ENCODE results near the gene ANKRD28.
"Not testable (repeated sequence)": the region's sequence is repeated elsewhere in the genome, so short reads cannot be mapped to it uniquely, and the experiment has no call there.

The ANKRD28 gene

DNA sequence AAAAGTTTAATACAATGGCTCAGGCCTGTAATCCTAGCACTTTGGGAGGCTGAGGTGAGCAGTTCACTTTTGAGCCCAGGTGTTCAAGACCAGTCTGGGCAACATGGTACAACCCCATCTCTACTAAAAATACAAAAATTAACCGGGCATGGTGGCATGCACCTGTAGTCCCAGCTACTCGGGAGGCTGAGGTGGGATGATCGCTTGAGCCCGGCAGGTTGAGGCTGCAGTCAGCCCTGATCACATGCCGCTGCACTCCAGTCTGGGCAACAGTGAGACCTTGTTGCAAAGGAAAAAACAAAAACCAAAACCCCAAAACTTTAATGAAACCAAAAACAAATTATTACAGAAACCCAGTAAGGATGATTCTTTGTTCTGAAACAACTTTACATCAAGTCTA lies 15.3 kb upstream of the ANKRD28 start:
- H3K27ac Mint-ChIP-seq; H3K4me3 Mint-ChIP-seq; H3K36me3 Mint-ChIP-seq; H3K9me3 Mint-ChIP-seq (ENCODE audit: low read depth); H3K27me3 Mint-ChIP-seq: not testable (repeated sequence)
- peaks cover 30% of the 10 kb centered on the region for H3K4me1 Mint-ChIP-seq (ENCODE audit: low read depth)

GRCh38 chr3:15812183-15812582 lies 14.4 kb upstream of the ANKRD28 start:
- H3K4me1 Mint-ChIP-seq (ENCODE audit: low read depth): peaks cover 27% of the 10 kb centered on the region
- H3K9me3 Mint-ChIP-seq (ENCODE audit: low read depth): no peaks in the 10 kb centered on the region
- H3K27me3 Mint-ChIP-seq: no peaks in the 10 kb centered on the region
- H3K4me3 Mint-ChIP-seq: no peak overlapping the region
- no peaks in the 10 kb centered on the region for H3K36me3 Mint-ChIP-seq
- peak overlapping the region; percentile 13 for H3K27ac Mint-ChIP-seq

- H3K9me3 Mint-ChIP-seq (ENCODE audit: low read depth): no peaks in the 10 kb centered on the region
- H3K27me3 Mint-ChIP-seq: no peaks in the 10 kb centered on the region
- H3K36me3 Mint-ChIP-seq: peaks cover 2% of the 10 kb centered on the region
- no peak overlapping the region for H3K27ac Mint-ChIP-seq
- no peak overlapping the region for H3K4me3 Mint-ChIP-seq
- peaks cover 26% of the 10 kb centered on the region for H3K4me1 Mint-ChIP-seq (ENCODE audit: low read depth)
Measured at GRCh38 chr3:15810702-15811101, 12.9 kb upstream of the ANKRD28 start.

DNA sequence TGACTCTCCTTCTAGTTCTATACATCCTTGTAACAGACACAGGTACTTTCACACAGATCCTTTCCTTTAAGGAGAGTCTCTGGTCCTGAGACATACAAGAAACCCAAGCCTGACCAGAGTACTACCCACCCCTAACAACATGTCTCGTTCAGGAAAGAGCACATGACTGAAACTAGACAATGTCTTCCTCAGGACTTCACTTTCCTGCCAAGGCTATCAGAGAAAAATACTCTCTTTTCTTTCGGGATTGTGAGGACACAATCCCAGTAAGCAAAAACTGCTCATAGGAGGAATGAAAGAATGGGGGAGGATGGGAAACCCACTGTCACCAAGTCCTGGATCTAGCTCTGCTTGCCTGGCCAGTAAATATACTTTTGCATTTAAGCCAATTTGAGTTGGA lies 11.5 kb upstream of the ANKRD28 start:
- H3K9me3 Mint-ChIP-seq (ENCODE audit: low read depth): no peaks in the 10 kb centered on the region
- no peaks in the 10 kb centered on the region for H3K27me3 Mint-ChIP-seq
- no peak overlapping the region for H3K4me3 Mint-ChIP-seq
- no peak overlapping the region for H3K27ac Mint-ChIP-seq
- H3K36me3 Mint-ChIP-seq: peaks cover 2% of the 10 kb centered on the region
- peaks cover 38% of the 10 kb centered on the region for H3K4me1 Mint-ChIP-seq (ENCODE audit: low read depth)

DNA sequence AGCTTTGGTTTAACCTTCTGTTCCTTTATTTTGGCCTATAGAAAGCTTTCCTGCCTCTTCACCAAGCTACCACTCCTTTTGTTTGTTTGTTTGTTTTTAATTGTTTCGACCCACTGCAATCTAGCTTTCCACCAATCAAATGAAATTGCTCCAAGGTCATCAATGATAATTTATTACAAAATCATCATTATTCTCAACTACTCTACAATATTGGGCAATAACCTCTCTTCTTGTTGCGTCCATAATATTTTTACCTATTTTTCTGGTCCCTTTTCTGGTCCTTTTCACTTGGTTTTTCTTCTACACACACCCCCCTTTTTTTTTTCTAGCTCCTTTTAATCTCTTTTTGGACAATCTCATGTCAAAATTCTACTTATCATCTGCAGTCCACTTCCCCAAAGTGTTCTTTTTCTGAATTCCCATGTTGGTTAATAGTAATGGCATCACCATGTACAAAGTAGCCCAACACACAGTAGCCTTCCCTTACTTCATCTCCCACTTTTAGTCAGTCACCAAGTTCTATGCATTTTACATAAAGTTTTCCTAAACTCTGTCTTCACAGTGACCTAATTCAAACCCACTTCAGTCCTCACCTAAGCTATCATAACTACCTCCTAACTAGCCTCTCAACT lies 11.0 kb upstream of the ANKRD28 start:
- H3K4me1 Mint-ChIP-seq (ENCODE audit: low read depth): peaks cover 41% of the 10 kb centered on the region
- no peak overlapping the region for H3K4me3 Mint-ChIP-seq
- H3K9me3 Mint-ChIP-seq (ENCODE audit: low read depth): peaks cover 1% of the 10 kb centered on the region
- peaks cover 2% of the 10 kb centered on the region for H3K36me3 Mint-ChIP-seq
- no peak overlapping the region for H3K27ac Mint-ChIP-seq
- no peaks in the 10 kb centered on the region for H3K27me3 Mint-ChIP-seq

DNA sequence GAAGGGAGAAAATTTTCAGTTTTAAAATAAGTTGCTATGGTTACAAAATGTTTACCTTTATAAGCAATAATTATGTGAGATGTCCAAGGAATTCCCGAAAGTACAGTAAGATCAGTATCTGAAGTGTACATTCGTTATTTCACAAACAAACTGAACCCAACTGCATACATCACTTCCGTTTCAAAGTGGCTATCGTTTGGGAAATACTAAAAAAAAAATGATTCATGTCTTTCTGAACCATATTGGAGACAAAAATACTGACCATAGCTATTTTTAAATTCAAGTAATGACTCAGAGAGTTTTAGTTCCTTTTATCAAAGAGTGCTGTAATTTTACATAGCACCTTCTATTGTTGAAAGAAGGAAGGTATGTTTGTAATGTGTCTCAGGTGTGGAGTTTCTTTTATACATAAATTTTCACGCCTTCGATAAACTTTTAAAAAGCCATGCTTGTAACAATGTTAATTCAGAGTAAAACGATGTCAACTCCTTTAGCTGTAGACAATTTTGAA lies 8.0 kb upstream of the ANKRD28 start:
- Mint-ChIP-seq H3K27me3 (no peaks in the 10 kb centered on the region), H3K36me3 (peaks cover 10% of the 10 kb centered on the region), H3K4me1 (ENCODE audit: low read depth) (peaks cover 63% of the 10 kb centered on the region), H3K27ac (no peak overlapping the region), H3K9me3 (ENCODE audit: low read depth) (peaks cover 3% of the 10 kb centered on the region), H3K4me3 (no peak overlapping the region)

GRCh38 chr3:15804553-15805095 lies 6.8 kb upstream of the ANKRD28 start:
- Mint-ChIP-seq H3K4me1 (ENCODE audit: low read depth) (peaks cover 68% of the 10 kb centered on the region), H3K27ac (peak overlapping the region; percentile 30), H3K9me3 (ENCODE audit: low read depth) (peaks cover 3% of the 10 kb centered on the region), H3K36me3 (peaks cover 10% of the 10 kb centered on the region), H3K27me3 (no peaks in the 10 kb centered on the region), H3K4me3 (no peak overlapping the region)

- peaks cover 73% of the 10 kb centered on the region for H3K4me1 Mint-ChIP-seq (ENCODE audit: low read depth)
- H3K4me3 Mint-ChIP-seq: no peak overlapping the region
- no peak overlapping the region for H3K27ac Mint-ChIP-seq
- no peaks in the 10 kb centered on the region for H3K27me3 Mint-ChIP-seq
- peaks cover 10% of the 10 kb centered on the region for H3K36me3 Mint-ChIP-seq
- H3K9me3 Mint-ChIP-seq (ENCODE audit: low read depth): peaks cover 3% of the 10 kb centered on the region
Measured at GRCh38 chr3:15803921-15804320, 6.1 kb upstream of the ANKRD28 start.

DNA sequence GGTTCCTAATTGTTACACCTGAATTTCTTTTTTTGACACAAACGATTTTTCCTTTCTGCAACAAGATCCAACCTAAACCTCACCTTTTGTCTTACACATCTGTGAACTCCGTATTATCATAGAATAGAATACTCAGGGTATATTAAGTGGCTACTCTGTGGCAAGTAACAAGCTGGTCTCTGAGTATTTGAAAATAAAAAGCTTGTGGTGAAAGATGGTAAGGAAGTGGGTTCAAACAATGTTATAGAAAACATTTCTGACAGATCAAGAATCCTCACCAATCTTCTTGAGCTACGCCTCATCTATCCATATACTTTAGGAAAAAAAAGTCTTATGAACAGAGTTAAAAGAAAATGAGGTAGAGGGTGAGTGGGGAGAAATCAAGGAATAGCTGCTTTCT lies 3.5 kb upstream of the ANKRD28 start:
- H3K27me3 Mint-ChIP-seq: no peaks in the 10 kb centered on the region
- no peak overlapping the region for H3K4me3 Mint-ChIP-seq
- peaks cover 87% of the 10 kb centered on the region for H3K4me1 Mint-ChIP-seq (ENCODE audit: low read depth)
- H3K27ac Mint-ChIP-seq: peak overlapping the region; percentile 50
- peaks cover 3% of the 10 kb centered on the region for H3K9me3 Mint-ChIP-seq (ENCODE audit: low read depth)
- H3K36me3 Mint-ChIP-seq: peaks cover 12% of the 10 kb centered on the region

DNA sequence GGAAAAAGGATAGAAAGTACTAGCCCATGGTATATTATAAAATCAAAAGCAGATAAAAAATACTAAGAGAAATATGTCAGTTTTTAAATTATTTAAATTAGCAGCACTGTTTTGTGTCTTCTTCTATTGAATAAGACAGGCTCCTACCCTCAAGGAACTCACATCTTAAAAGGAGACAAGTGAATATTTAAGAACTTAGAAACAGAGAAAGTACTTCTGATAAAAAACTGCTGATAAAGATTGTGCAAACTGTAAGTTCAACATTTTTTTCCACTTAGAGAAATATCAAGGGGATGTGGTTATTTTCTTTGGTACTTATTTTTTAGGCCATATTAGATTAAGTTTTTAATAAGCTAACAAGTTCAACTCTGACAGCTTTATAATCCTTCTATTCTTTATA lies 3.0 kb upstream of the ANKRD28 start:
- Mint-ChIP-seq H3K27ac (peak overlapping the region; percentile 54), H3K4me3 (no peak overlapping the region), H3K36me3 (peaks cover 12% of the 10 kb centered on the region), H3K4me1 (ENCODE audit: low read depth) (peaks cover 87% of the 10 kb centered on the region), H3K27me3 (no peaks in the 10 kb centered on the region), H3K9me3 (ENCODE audit: low read depth) (peaks cover 3% of the 10 kb centered on the region)

DNA sequence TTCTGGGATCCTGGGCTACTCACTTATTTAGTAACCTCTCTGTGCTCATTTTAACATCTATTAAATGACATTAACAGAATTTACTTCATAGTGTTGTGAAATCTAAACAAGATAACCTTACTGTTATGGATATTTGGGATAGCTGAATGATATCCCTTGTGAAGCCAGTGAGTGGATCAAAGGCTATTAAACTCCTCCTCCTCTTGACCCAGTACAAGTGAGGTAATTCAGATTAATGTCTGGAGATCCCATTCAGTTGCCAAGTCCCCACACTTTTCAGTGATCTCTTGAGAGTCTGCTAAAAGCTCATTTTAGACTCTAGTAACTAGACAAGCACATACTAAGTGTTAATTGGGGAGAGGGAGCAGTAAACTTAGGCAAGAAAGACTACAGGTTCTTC lies 2.5 kb upstream of the ANKRD28 start:
- H3K4me3 Mint-ChIP-seq: no peak overlapping the region
- no peaks in the 10 kb centered on the region for H3K27me3 Mint-ChIP-seq
- peak overlapping the region; percentile 54 for H3K27ac Mint-ChIP-seq
- peaks cover 87% of the 10 kb centered on the region for H3K4me1 Mint-ChIP-seq (ENCODE audit: low read depth)
- H3K9me3 Mint-ChIP-seq (ENCODE audit: low read depth): peaks cover 3% of the 10 kb centered on the region
- peaks cover 12% of the 10 kb centered on the region for H3K36me3 Mint-ChIP-seq

DNA sequence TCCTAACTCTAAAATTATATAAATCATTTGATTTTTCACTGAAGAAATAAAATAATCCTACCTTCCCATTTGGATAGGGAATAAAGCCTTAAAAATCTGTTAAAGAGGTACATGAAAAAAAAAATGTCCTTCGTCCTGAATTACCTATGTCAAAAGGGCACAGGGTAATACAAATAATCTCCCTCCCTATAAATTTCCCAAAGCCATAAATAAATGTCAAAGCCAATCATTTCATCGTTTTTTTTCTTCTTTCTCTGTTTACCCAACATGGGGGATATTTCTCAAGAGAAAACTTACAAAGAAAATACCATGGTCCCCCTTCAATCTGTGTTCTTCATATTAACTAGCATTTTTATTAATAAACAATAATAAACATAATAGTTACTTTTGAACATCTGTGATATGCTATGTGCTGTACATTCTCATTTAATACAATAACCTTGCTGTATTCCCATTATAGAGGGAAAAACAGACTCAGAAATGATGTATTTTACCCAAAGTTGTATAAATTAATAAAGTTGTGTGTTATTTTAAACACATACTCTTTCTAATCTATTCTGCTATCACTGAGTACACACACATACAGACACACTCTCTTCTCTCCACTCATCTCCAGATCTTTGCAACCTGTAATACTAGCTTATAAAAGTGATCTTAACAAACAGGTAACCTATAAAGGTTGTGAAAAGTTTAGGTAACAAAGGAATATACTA lies 910 bp upstream of the ANKRD28 start:
- Mint-ChIP-seq H3K9me3 (ENCODE audit: low read depth) (peaks cover under 1% of the 10 kb centered on the region), H3K36me3 (peaks cover 18% of the 10 kb centered on the region), H3K27ac (peak overlapping the region; percentile 59), H3K4me3 (no peak overlapping the region), H3K4me1 (ENCODE audit: low read depth) (peaks cover 84% of the 10 kb centered on the region), H3K27me3 (no peaks in the 10 kb centered on the region)

GRCh38 chr3:15796771-15797641 lies 773 bp downstream of the ANKRD28 start:
- H3K4me3 Mint-ChIP-seq: peak overlapping the region; percentile 82
- H3K27me3 Mint-ChIP-seq: no peaks in the 10 kb centered on the region
- peaks cover 79% of the 10 kb centered on the region for H3K4me1 Mint-ChIP-seq (ENCODE audit: low read depth)
- peaks cover 3% of the 10 kb centered on the region for H3K9me3 Mint-ChIP-seq (ENCODE audit: low read depth)
- peaks cover 16% of the 10 kb centered on the region for H3K36me3 Mint-ChIP-seq
- peak overlapping the region; percentile 93 for H3K27ac Mint-ChIP-seq

GRCh38 chr3:15796331-15796730 lies 1.4 kb downstream of the ANKRD28 start:
- Mint-ChIP-seq H3K27me3 (no peaks in the 10 kb centered on the region), H3K9me3 (ENCODE audit: low read depth) (peaks cover 3% of the 10 kb centered on the region), H3K36me3 (peaks cover 22% of the 10 kb centered on the region), H3K4me1 (ENCODE audit: low read depth) (peaks cover 77% of the 10 kb centered on the region), H3K4me3 (peak overlapping the region; percentile 82), H3K27ac (peak overlapping the region; percentile 93)
